SH-SY5Y (cell line): Measurements from ENCODE around the gene ORM2.

ENCODE experiments used
- GATA2 ChIP-seq: IDR thresholded peaks from 2 replicates; pipeline ENCODE4 v1.6.1; 2011; ENCODE audit warnings: mild to moderate bottlenecking, low read depth, low read length
- GATA3 ChIP-seq: IDR thresholded peaks from 2 replicates; pipeline ENCODE4 v1.6.1; 2011; ENCODE audit warnings: low read depth, mild to moderate bottlenecking, low read length, moderate library complexity

GRCh38 chr9:114369216-114370130, 39.8 kb downstream of the ORM2 start:
- TF ChIP-seq GATA3: no peak
- TF ChIP-seq GATA2: no peak
